GM19438 (cell line): ENCODE data around the gene LRRTM4.
"Not testable (repeated sequence)": the region's sequence is repeated elsewhere in the genome, so short reads cannot be mapped to it uniquely, and the experiment has no call there.

ENCODE experiments used
- ATAC-seq: cut with Tn5 transposase; IDR thresholded peaks from one replicate; pipeline ENCODE4 v1.9.1; 2021; ENCODE audit warnings: low read depth; ENCODE audit not compliant: unreplicated experiment

The LRRTM4 gene

DNA sequence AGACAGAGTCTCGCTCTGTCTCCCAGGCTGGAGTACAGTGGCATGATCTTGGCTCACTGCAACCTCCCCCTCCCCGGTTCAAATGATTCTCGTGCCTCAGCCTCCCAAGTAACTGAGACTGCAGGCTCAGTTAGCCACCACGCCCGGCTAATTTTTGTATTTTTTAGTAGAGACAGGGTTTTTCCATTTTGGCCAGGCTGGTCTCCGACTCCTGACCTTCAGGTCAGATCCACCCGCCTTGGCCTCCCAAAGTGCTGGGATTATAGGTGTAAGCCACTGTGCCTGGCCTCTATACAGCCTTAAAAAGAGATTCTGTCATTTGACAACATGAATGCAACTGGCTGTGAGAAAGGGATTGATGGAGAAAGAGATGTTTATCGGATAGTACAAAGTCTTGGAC, 426.7 kb downstream of the LRRTM4 start:
- ATAC-seq = not testable (repeated sequence)

GRCh38 chr2:77095096-77095495, 427.1 kb downstream of the LRRTM4 start:
- no peak for ATAC-seq

- ATAC-seq = not testable (repeated sequence)
Observed at GRCh38 chr2:77088424-77088823, 433.8 kb downstream of the LRRTM4 start.

- no peak for ATAC-seq
Observed at GRCh38 chr2:77087987-77088414, 434.2 kb downstream of the LRRTM4 start.

DNA sequence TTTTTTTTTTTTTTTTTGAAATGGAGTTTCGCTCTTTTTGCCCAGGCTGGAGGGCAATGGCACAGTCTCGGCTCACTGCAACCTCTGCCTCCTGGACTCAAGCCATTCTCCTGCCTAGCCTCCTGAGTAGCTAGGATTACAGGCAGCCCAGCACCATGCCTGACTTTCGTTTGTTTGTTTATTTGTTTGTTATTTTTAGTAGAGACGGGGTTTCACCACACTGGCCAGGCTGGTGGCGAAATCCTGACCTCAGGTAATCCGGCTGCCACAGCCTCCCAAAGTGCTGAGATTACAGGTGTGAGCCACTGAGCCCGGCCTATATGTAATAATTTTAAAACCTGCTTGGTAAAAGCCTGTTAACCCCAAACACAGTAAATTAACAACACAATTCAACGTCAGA, 435.7 kb downstream of the LRRTM4 start:
- no peak for ATAC-seq

DNA sequence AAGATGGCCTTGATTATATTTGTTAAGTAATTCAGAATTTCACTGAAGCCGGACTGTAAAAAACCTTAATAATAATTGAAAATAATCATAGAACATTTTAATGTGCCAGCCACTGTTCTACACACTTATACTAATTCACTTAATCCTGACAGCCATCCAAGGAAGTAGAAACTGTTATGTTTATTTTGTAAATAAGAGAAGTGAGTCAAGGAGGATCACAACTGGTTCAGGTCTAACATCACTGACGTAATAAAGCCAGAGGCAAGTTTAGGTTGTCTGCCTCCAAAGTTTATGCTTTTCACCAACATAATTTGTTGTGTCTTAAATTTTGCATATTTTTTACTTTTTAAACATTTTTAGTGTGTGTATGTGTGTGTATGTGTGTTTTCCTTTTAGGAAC, 436.1 kb downstream of the LRRTM4 start:
- ATAC-seq = no peak

DNA sequence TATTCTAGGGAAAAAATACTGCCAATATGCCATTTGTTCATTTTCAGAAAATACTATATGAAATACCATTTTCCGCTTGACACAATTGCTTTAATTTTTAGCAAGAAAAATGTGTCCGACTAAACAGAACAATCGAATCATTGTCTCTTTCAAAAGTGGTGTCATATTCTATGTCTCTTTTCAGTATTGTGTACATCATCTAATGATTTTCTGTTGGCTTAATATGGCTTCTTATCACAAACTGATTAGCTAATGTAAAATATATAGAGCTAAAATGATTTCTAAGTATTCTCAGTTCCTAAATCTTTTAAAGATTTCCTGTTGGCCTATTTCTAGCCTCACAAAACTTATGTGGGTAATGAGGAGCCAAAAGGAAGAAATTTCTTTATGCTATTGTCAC, 436.6 kb downstream of the LRRTM4 start:
- no peak for ATAC-seq

- no peak for ATAC-seq
Observed at GRCh38 chr2:77081597-77081996, 440.6 kb downstream of the LRRTM4 start.

- no peak for ATAC-seq
Observed at GRCh38 chr2:77064324-77064723, 457.9 kb downstream of the LRRTM4 start.

DNA sequence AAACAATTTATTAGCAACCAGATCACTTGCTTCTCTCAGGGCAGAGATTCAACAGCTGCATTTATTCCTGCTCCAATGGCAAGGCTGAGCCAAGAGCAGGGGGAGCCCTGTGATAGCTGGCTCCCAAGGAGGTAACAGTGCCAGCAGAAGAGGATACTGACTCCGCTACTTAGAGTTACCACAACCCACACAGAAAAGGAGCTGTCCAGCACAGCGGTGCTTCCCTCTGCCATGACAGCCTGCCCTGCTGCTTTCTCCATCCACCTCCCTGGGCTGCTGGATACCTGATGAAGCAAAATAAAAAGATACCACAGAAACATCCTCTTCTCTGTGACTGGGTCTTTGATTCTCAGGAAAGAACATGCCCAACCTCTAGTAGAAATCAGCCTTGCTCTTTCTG, 467.2 kb downstream of the LRRTM4 start:
- ATAC-seq = no peak

DNA sequence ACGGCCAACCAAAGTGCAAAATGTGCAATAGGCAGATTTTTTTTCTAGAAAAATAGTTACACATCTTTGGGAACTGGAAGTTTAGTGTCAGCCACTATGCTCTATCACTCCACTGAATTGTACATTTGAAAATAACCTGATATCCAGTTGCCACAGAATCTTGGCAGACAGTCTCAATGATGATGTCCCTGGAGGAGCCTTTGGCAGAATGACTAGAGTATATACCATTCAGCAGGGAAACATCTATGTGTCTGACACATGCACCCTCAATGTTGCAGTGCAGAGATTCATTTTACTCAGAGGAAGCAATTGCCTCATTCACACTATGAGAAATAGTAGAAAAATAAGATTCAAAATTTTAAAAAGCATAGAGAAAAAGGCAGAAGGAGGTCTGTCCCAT, 475.8 kb downstream of the LRRTM4 start:
- no peak for ATAC-seq

- ATAC-seq = not testable (repeated sequence)
Observed at GRCh38 chr2:77045456-77045855, 476.7 kb downstream of the LRRTM4 start.

DNA sequence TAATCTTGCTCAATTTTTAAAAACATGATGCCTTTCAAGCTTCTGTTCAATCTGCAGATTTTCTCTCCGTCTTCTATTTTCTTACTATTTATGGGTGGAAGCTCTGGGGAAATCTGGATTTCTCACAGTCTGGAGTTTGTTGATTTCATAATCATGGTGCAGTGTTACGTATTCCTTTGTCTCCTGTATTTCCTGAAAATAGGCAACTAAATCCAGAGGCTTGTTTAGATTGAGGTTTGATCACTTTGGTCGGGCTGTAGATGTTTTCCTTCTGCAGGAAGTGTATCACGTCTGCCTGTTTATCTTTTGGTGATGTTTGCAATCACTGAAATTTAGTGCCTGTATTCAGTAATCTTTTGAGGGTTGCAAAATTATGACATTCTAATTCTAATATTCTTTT, 487.7 kb downstream of the LRRTM4 start:
- no peak for ATAC-seq

- ATAC-seq = not testable (repeated sequence)
Observed at GRCh38 chr2:77029237-77029636, 492.9 kb downstream of the LRRTM4 start.

- ATAC-seq = no peak
Observed at GRCh38 chr2:77028032-77028600, 494.1 kb downstream of the LRRTM4 start.

DNA sequence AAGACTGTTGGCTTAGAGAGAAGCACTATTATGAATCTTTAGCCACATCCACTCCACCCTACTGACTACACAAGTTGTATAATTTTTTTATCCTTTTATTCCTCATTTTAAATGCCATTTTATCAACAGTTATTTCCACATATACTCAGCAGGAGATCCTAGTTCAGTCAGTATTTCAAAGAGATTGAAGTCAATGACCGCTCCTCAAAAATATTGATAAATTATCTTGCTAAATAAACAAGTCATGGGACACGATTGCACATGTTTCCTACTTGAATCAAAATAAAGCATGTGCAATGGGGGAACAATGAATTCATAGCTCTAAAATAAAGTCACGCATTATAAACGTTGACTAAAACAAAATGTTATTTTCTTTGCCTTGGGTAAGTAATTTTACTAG, 496.5 kb downstream of the LRRTM4 start:
- no peak for ATAC-seq

DNA sequence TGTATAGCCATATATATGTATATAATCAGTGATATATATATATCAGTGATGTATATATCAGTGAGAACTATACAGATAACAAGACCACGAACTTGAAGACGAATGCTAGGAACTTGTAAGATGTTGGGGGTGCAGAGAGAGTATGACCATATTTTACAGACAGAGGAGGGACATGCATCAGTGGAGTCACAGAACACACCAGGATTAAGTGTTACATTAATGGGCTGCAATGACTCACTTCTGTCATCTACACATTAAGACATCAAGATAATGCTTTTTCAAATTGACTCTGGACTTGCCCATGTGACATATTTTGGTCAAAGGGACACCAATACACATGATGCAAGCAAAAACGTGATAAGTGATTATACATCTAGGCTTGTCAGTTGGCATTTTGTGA, 501.0 kb downstream of the LRRTM4 start:
- no peak for ATAC-seq

DNA sequence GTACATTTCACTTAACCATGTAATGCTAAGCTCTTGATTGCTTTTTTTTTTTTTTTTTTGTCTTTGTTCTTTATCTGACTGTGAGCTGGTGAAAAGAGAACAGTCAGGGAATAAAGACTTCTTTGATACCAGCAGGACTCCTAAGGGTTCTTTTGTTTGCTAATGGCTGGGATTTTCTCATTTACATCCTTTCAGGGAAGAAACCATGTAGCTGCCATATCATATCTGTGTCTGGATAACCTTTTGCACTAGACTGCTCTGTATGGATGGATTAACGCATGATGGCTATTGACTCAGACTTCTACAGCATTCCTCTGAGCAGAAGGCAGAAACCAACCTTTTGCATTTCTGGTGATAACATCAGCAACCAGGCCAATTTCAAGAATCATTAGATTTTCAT, 504.0 kb downstream of the LRRTM4 start:
- ATAC-seq = no peak

DNA sequence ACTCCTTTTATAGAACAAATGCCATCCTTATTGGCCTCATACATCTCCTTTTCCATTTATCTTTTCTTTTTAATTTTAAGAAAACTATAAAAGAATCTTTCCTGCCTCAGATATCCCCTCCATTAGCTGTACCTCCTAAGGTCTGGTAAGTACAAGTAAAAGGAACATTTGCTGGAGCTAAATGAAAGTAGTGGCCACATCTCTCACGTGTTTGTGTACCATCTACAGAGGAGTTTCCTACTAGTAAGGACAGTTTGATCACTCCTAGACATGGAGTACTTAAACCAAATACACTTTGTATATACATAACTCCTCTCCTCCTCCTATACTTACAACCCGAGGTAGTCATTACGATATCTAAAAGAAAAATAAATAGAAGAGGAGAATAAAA, 504.8 kb downstream of the LRRTM4 start:
- no peak for ATAC-seq

DNA sequence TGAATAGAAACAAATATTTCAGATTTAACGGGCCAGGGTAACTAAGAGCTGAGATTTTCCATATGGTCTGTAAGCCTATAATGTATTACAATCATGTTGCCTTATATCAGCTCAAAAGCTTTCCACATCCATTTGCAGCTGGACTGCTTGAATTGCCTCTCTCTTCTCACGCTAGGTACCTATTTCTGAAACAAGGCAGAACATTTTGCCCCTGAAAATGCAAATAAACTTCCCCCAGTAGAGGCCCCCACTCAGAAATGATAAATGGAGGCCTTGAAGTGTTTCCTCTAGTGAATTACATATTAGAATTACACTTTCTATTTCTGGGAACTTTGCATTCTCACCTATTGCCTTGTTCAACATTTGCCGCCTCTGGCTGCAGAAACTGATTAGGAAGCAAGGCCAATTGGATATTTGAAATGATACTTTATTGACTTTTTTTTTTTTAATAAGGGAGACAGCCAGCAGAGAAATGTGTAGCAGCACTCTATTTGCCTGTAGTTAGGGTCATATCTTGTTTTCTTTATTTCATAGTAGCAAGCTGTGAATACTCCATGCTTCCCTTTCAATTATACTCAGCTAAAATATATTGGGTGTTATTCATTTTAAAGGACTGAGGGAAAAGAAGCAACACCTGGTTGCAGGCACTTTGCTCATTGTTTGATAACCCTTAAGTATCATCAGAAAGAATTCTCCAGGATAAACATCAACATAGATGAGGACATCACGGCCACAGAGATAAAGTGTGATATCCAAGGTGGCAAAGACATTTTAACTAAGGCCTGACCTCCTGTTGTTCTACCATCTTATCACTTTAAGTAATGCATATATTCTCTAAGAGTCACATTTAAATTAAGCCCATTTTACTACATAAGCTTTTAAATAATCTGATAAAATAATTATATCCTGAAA, 505.5 kb downstream of the LRRTM4 start:
- ATAC-seq = no peak

- no peak for ATAC-seq
Observed at GRCh38 chr2:77013953-77014352, 508.2 kb downstream of the LRRTM4 start.

DNA sequence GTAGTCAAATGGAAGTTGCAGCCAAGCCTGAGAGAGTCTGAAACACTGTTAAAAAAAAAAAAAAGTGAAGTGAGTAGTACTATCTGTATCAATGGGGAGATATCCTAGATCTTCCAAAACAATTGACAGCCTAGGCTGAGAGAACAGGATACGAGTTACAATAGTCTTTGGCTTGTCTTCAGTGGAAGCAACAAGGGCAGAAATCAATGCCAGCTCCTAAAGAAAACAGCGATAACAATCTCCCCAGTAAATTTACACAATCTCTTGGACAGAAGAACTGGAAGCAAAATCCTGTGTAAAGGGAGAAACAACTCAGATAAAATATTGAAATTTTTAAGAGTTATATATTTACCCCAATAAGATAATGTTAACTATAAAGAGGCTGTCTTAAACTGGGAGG, 508.7 kb downstream of the LRRTM4 start:
- ATAC-seq = no peak
